ENCODE results near the gene SNX11.

The SNX11 gene

GRCh38 chr17:48143629-48144028 lies 36.1 kb downstream of the SNX11 start:
- Mint-ChIP-seq H3K9me3 (no peaks in the 10 kb centered on the region), H3K27me3 (ENCODE audit: low read depth, poor library complexity) (peaks cover 8% of the 10 kb centered on the region), H3K36me3 (ENCODE audit: low read depth) (no peaks in the 10 kb centered on the region), H3K4me3 (no peak overlapping the region), H3K27ac (no peak overlapping the region), H3K4me1 (peaks cover 33% of the 10 kb centered on the region)
- TF ChIP-seq CTCF (IDR thresholded peaks at IDR 0.05), result no peak
- DNase-seq, result no peak

- H3K27me3 Mint-ChIP-seq (ENCODE audit: low read depth, poor library complexity), result peaks cover 7% of the 10 kb centered on the region
- H3K4me1 Mint-ChIP-seq, result peaks cover 39% of the 10 kb centered on the region
- H3K36me3 Mint-ChIP-seq (ENCODE audit: low read depth), result no peaks in the 10 kb centered on the region
- no peak overlapping the region for H3K4me3 Mint-ChIP-seq
- DNase-seq, result no peak
- TF ChIP-seq CTCF (IDR thresholded peaks at IDR 0.05), result no peak
- no peaks in the 10 kb centered on the region for H3K9me3 Mint-ChIP-seq
- H3K27ac Mint-ChIP-seq, result no peak overlapping the region
These were observed 36.7 kb downstream of the SNX11 start for GRCh38 chr17:48144231-48144630.

- Mint-ChIP-seq H3K4me3 (no peak overlapping the region), H3K27me3 (ENCODE audit: low read depth, poor library complexity) (no peaks in the 10 kb centered on the region), H3K27ac (no peak overlapping the region), H3K36me3 (ENCODE audit: low read depth) (no peaks in the 10 kb centered on the region), H3K4me1 (peaks cover 49% of the 10 kb centered on the region), H3K9me3 (no peaks in the 10 kb centered on the region)
- no peak for TF ChIP-seq CTCF (IDR thresholded peaks at IDR 0.05)
- DNase-seq, result no peak
These were observed 37.6 kb downstream of the SNX11 start for GRCh38 chr17:48144976-48145798.

GRCh38 chr17:48148029-48148770 lies 40.6 kb downstream of the SNX11 start:
- no peak for TF ChIP-seq CTCF (IDR thresholded peaks at IDR 0.05)
- no peaks in the 10 kb centered on the region for H3K9me3 Mint-ChIP-seq
- peaks cover 5% of the 10 kb centered on the region for H3K27me3 Mint-ChIP-seq (ENCODE audit: low read depth, poor library complexity)
- H3K4me1 Mint-ChIP-seq, result peaks cover 74% of the 10 kb centered on the region
- DNase-seq, result no peak
- no peaks in the 10 kb centered on the region for H3K36me3 Mint-ChIP-seq (ENCODE audit: low read depth)
- H3K27ac Mint-ChIP-seq, result no peak overlapping the region
- H3K4me3 Mint-ChIP-seq, result no peak overlapping the region

- peaks cover 76% of the 10 kb centered on the region for H3K4me1 Mint-ChIP-seq
- H3K4me3 Mint-ChIP-seq, result no peak overlapping the region
- H3K9me3 Mint-ChIP-seq, result no peaks in the 10 kb centered on the region
- H3K36me3 Mint-ChIP-seq (ENCODE audit: low read depth), result no peaks in the 10 kb centered on the region
- DNase-seq, result peak; percentile 21
- no peak for TF ChIP-seq CTCF (IDR thresholded peaks at IDR 0.05)
- peaks cover 5% of the 10 kb centered on the region for H3K27me3 Mint-ChIP-seq (ENCODE audit: low read depth, poor library complexity)
- no peak overlapping the region for H3K27ac Mint-ChIP-seq
These were observed 41.6 kb downstream of the SNX11 start for GRCh38 chr17:48148854-48149786.
